GM20000 (cell line): ENCODE data around the gene TMPRSS5.

Experiments used
- DNase-seq: peaks from one replicate; pipeline ENCODE4 v3.0.0; 2012; ENCODE audit warnings: low spot score
- CTCF ChIP-seq: IDR thresholded peaks from 2 replicates; pipeline ENCODE4 v1.5.1; 2012; ENCODE audit warnings: mild to moderate bottlenecking, control low read depth; ENCODE audit errors: extremely low read depth, missing control alignments

TMPRSS5 gene

GRCh38 chr11:113664981-113665710 is 41.0 kb downstream of the TMPRSS5 start:
- DNase-seq = no peak
- no peak for TF ChIP-seq CTCF

GRCh38 chr11:113664069-113664980 is 41.8 kb downstream of the TMPRSS5 start:
- TF ChIP-seq CTCF = no peak
- no peak for DNase-seq

GRCh38 chr11:113663567-113663966 is 42.5 kb downstream of the TMPRSS5 start:
- no peak for DNase-seq
- TF ChIP-seq CTCF = no peak

GRCh38 chr11:113655771-113656170 is 50.3 kb downstream of the TMPRSS5 start:
- no peak for TF ChIP-seq CTCF
- no peak for DNase-seq

- TF ChIP-seq CTCF = no peak
Measured at GRCh38 chr11:113651023-113651422, 55.1 kb downstream of the TMPRSS5 start.

GRCh38 chr11:113649311-113649710 is 56.8 kb downstream of the TMPRSS5 start:
- no peak for DNase-seq
- no peak for TF ChIP-seq CTCF

More at GRCh38 chr11:113651023-113651422, 55.1 kb downstream of the TMPRSS5 start:
- DNase-seq = no peak

- TF ChIP-seq CTCF = no peak
- DNase-seq = no peak
Measured at GRCh38 chr11:113647856-113648255, 58.3 kb downstream of the TMPRSS5 start.
